SK-N-SH treated with all-trans-retinoic acid at 6 μM for 48 hours (cell line): Measurements from ENCODE around the gene PSMB5.

ENCODE experiments used
- ATAC-seq: fragments of 200-7000 bp; cut with Tn5 transposase; 3 replicates; pipeline ENCODE4 v1.9.1; 2020; ENCODE audit warnings: mild to moderate bottlenecking, moderate library complexity
- ARNTL ChIP-seq: fragments of 450-650 bp; formaldehyde crosslinking; IDR thresholded peaks from 2 replicates; pipeline ENCODE4 v1.5.0; 2020; ENCODE audit warnings: low read depth, mild to moderate bottlenecking, moderate library complexity, borderline replicate concordance
- BACH2 ChIP-seq: fragments of 250-450 bp; sonication (Bioruptor Pico); IDR thresholded peaks from 2 replicates; pipeline ENCODE4 v1.9.0; 2021; ENCODE audit warnings: mild to moderate bottlenecking, borderline replicate concordance
- CREB5 ChIP-seq: fragments of 250-450 bp; sonication (Bioruptor Pico); IDR thresholded peaks from 2 replicates; pipeline ENCODE4 v1.5.1; 2020; ENCODE audit warnings: low read depth, mild to moderate bottlenecking, moderate library complexity
- CSDC2 ChIP-seq: fragments of 250-450 bp; sonication (Bioruptor Pico); IDR thresholded peaks from 2 replicates; pipeline ENCODE4 v1.5.0; 2020; ENCODE audit warnings: mild to moderate bottlenecking, moderate library complexity
- CSRNP3 ChIP-seq: fragments of 250-450 bp; sonication (Bioruptor Pico); IDR thresholded peaks from 2 replicates; pipeline ENCODE4 v1.5.1; 2021; ENCODE audit warnings: mild to moderate bottlenecking, moderate library complexity
- GLIS3 ChIP-seq: fragments of 250-450 bp; sonication (Bioruptor Pico); IDR thresholded peaks from 2 replicates; pipeline ENCODE4 v1.5.0; 2020; ENCODE audit warnings: mild to moderate bottlenecking, moderate library complexity
- ISL1 ChIP-seq: fragments of 250-450 bp; sonication (Bioruptor Pico); IDR thresholded peaks from 2 replicates; pipeline ENCODE4 v2.1.2; 2022; ENCODE audit warnings: mild to moderate bottlenecking, moderate library complexity
- OSR1 ChIP-seq: fragments of 250-450 bp; sonication (Bioruptor Pico); IDR thresholded peaks from 2 replicates; pipeline ENCODE4 v1.8.0; 2022; ENCODE audit warnings: moderate library complexity, mild to moderate bottlenecking, inconsistent platforms
- PATZ1 ChIP-seq: fragments of 250-450 bp; sonication (Bioruptor Pico); IDR thresholded peaks from 2 replicates; pipeline ENCODE4 v1.8.0; 2020; ENCODE audit warnings: mild to moderate bottlenecking, moderate library complexity, borderline replicate concordance
- POU6F1 ChIP-seq: fragments of 250-450 bp; sonication (Bioruptor Pico); IDR thresholded peaks from 2 replicates; pipeline ENCODE4 v1.8.0; 2021; ENCODE audit warnings: low read depth, mild to moderate bottlenecking, moderate library complexity, borderline replicate concordance
- PPARA ChIP-seq: fragments of 250-450 bp; sonication (Bioruptor Pico); IDR thresholded peaks from 2 replicates; pipeline ENCODE4 v1.5.0; 2020; ENCODE audit warnings: mild to moderate bottlenecking, borderline replicate concordance
- RARB ChIP-seq: fragments of 250-450 bp; sonication (Bioruptor Pico); IDR thresholded peaks from 2 replicates; pipeline ENCODE4 v1.8.0; 2021; ENCODE audit warnings: mild to moderate bottlenecking, moderate library complexity
- SNAI2 ChIP-seq: fragments of 250-450 bp; sonication (Bioruptor Pico); IDR thresholded peaks from 2 replicates; pipeline ENCODE4 v1.5.0; 2020; ENCODE audit warnings: mild to moderate bottlenecking, moderate library complexity
- TCF4 ChIP-seq: fragments of 250-450 bp; sonication (Bioruptor Pico); IDR thresholded peaks from 2 replicates; pipeline ENCODE4 v1.8.0; 2021; ENCODE audit warnings: mild to moderate bottlenecking, moderate library complexity, borderline replicate concordance
- TSHZ2 ChIP-seq: fragments of 250-450 bp; sonication (Bioruptor Pico); IDR thresholded peaks from 2 replicates; pipeline ENCODE4 v1.5.0; 2020; ENCODE audit warnings: mild to moderate bottlenecking, moderate library complexity
- ZC3H10 ChIP-seq: fragments of 250-450 bp; sonication (Bioruptor Pico); IDR thresholded peaks from 2 replicates; pipeline ENCODE4 v1.5.1; 2021; ENCODE audit warnings: mild to moderate bottlenecking, moderate library complexity
- ZFP3 ChIP-seq: fragments of 250-450 bp; sonication (Bioruptor Pico); IDR thresholded peaks from 2 replicates; pipeline ENCODE4 v1.5.0; 2020; ENCODE audit warnings: mild to moderate bottlenecking, moderate library complexity
- ZFP30 ChIP-seq: fragments of 450-650 bp; formaldehyde crosslinking; IDR thresholded peaks from 2 replicates; pipeline ENCODE4 v1.5.0; 2022; ENCODE audit warnings: mild to moderate bottlenecking, moderate library complexity
- ZNF565 ChIP-seq: fragments of 450-650 bp; formaldehyde crosslinking; conservative IDR thresholded peaks from 2 replicates; pipeline ENCODE4 v1.5.0; 2020; ENCODE audit warnings: low read depth, mild to moderate bottlenecking, moderate library complexity
- ZNF70 ChIP-seq: fragments of 450-650 bp; formaldehyde crosslinking; IDR thresholded peaks from 2 replicates; pipeline ENCODE4 v1.5.0; 2020; ENCODE audit warnings: mild to moderate bottlenecking, moderate library complexity
- ZNF8 ChIP-seq: fragments of 450-650 bp; formaldehyde crosslinking; IDR thresholded peaks from 2 replicates; pipeline ENCODE4 v1.5.0; 2020; ENCODE audit warnings: mild to moderate bottlenecking, moderate library complexity

Gene PSMB5

DNA sequence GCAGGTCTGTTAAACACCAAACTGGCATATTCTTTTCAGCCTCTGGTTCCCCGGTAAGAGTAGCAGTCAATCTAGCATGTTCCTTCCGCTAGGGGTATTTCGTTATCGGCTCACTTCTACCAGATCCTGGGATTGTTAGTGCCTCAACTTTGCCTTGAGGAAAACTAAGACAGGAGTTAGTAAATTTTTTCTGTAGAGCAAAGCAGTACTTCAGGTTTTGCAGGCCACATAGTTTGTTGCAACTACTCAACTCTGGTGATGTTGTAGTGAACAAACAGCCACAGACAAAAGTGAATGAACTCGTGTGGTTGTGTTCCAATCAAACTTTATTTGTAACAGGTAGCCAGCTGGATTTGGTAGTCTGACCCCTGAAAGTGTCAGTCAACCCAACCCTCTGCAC is 28.9 kb upstream of the PSMB5 start:
- TF ChIP-seq CSDC2 (CRISPR knock-in tag) (no peak), CSRNP3 (CRISPR knock-in tag) (no peak), RARB (CRISPR knock-in tag) (no peak), ARNTL (no peak), POU6F1 (no peak), ZFP30 (CRISPR knock-in tag) (no peak), ZC3H10 (CRISPR knock-in tag) (no peak), ZNF565 (CRISPR knock-in tag) (no peak), ZNF8 (no peak), TSHZ2 (no peak)
- ATAC-seq: no peak

- ATAC-seq: peak; percentile 76
- no peak for TF ChIP-seq GLIS3 (CRISPR knock-in tag)
- no peak for TF ChIP-seq TCF4
Observed at GRCh38 chr14:23062002-23062401, 27.3 kb upstream of the PSMB5 start.

- TF ChIP-seq ZNF70 (CRISPR knock-in tag) (no peak), SNAI2 (CRISPR knock-in tag) (no peak)
- no peak for ATAC-seq
Observed at GRCh38 chr14:23060536-23061260, 26.0 kb upstream of the PSMB5 start.

- no peak for ATAC-seq
- no peak for TF ChIP-seq CREB5 (CRISPR knock-in tag)
- no peak for TF ChIP-seq BACH2
- TF ChIP-seq ARNTL: no peak
- no peak for TF ChIP-seq ISL1 (CRISPR knock-in tag)
- no peak for TF ChIP-seq PPARA (CRISPR knock-in tag)
- no peak for TF ChIP-seq ZNF565 (CRISPR knock-in tag)
- no peak for TF ChIP-seq ZNF70 (CRISPR knock-in tag)
- no peak for TF ChIP-seq TSHZ2
- TF ChIP-seq ZFP3 (CRISPR knock-in tag): no peak
- no peak for TF ChIP-seq OSR1 (CRISPR knock-in tag)
- no peak for TF ChIP-seq ZC3H10 (CRISPR knock-in tag)
- no peak for TF ChIP-seq POU6F1
- no peak for TF ChIP-seq TCF4
- TF ChIP-seq SNAI2 (CRISPR knock-in tag): no peak
- no peak for TF ChIP-seq PATZ1 (CRISPR knock-in tag)
Observed at GRCh38 chr14:23058654-23059504, 24.2 kb upstream of the PSMB5 start.
